Spleen (tissue), 3 donors: ENCODE results near the gene YIPF1.

Source experiments
- POLR2A ChIP-seq, 3 donors: fragments of 450-650 bp; IDR thresholded peaks; one replicate each; pipeline ENCODE4 v1.5.1; 2017; ENCODE audit warnings: antibody characterized with exemption in 3 of 3, mild to moderate bottlenecking in 1 of 3
- POLR2AphosphoS5 ChIP-seq, 3 donors: sonication (generic); formaldehyde crosslinking; IDR thresholded peaks; one replicate each; pipeline ENCODE4 v1.5.1; 2017; ENCODE audit warnings: antibody characterized with exemption in 3 of 3

- no peak for TF ChIP-seq POLR2AphosphoS5 (IDR thresholded peaks at IDR 0.05)
- no peak for TF ChIP-seq POLR2A (IDR thresholded peaks at IDR 0.05)
These were observed 63.2 kb downstream of the YIPF1 start for GRCh38 chr1:53826367-53826766.
